ENCODE results near the gene SRCAP.
"Not testable (repeated sequence)": the region's sequence is repeated elsewhere in the genome, so short reads cannot be mapped to it uniquely, and the experiment has no call there.

SRCAP gene

GRCh38 chr16:30699615-30700099, 686 bp downstream of the SRCAP start:
- DNase-seq = no peak

- DNase-seq = no peak
Observed at GRCh38 chr16:30700491-30700890, 1.5 kb downstream of the SRCAP start.

DNA sequence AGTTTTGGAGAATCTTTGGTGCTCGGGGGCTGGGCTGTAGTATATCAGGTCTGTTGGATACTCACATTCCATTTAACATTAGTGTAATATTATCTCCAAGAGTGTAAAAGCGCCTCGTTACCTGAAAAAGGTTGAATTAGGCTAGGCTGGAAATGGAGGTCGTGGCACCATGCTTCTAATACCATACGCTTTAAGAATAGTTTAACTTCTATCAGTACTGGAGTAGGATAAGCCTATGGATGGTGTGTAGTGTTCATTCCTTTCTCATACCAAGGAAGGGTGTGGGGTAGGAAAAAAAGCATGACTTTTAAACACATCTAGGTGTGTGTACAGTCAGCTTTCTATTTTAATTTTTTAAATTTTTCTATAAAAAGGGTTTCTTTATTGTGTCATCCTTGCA, 2.0 kb downstream of the SRCAP start:
- no peak for DNase-seq

DNA sequence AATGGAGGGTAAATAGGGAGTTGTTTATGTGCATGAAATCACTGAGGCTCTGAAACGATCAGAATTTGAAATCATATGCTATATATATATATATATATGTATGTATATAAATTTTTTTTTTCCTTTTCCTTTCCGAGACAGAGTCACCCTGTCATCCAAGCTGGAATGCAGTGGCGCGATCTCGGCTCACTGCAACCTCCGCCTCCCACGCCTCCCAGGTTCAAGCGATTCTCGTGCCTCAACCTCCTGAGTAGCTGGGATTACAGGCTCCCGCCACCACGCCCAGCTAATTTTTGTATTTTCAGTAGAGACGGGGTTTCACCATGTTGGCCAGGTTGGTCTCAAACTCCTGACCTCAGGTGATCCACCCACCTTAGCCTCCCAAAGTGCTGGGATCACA, 4.1 kb downstream of the SRCAP start:
- not testable (repeated sequence) for DNase-seq

GRCh38 chr16:30703971-30704370, 5.0 kb downstream of the SRCAP start:
- no peak for DNase-seq

GRCh38 chr16:30706046-30706445, 7.1 kb downstream of the SRCAP start:
- no peak for DNase-seq

- DNase-seq = no peak
Observed at GRCh38 chr16:30710971-30711370, 12.0 kb downstream of the SRCAP start.

DNA sequence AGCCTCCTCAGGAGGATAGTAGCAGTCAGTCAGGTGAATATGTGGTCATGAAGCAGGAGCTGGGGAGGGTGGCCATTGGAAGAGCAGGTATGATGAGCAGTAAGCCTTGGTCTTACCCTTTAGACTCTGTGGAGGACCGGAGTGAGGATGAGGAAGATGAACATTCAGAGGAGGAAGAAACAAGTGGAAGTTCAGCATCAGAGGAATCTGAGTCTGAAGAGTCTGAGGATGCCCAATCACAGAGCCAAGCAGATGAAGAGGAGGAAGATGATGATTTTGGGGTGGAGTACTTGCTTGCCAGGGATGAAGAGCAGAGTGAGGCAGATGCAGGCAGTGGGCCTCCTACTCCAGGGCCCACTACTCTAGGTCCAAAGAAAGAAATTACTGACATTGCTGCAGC, 12.7 kb downstream of the SRCAP start:
- no peak for DNase-seq

GRCh38 chr16:30715750-30716445, 16.9 kb downstream of the SRCAP start:
- DNase-seq = no peak

GRCh38 chr16:30720086-30720485, 21.1 kb downstream of the SRCAP start:
- DNase-seq = no peak

DNA sequence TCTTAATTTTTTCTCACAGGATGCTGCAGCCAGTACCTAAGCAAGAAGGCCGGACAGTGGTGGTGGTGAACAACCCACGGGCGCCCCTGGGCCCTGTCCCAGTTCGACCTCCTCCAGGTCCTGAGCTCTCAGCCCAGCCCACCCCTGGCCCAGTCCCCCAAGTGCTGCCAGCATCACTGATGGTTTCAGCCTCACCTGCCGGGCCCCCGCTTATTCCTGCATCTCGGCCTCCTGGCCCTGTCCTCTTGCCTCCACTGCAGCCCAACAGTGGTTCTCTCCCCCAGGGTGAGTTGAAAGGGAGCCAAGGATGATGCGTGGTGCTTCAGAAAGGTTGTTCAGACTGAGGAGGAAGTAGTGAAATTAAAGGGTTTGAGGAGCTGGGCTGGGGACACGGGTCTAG, 21.7 kb downstream of the SRCAP start:
- no peak for DNase-seq

- DNase-seq = no peak
Observed at GRCh38 chr16:30721167-30721566, 22.2 kb downstream of the SRCAP start.

- no peak for DNase-seq
Observed at GRCh38 chr16:30721606-30722005, 22.6 kb downstream of the SRCAP start.

DNA sequence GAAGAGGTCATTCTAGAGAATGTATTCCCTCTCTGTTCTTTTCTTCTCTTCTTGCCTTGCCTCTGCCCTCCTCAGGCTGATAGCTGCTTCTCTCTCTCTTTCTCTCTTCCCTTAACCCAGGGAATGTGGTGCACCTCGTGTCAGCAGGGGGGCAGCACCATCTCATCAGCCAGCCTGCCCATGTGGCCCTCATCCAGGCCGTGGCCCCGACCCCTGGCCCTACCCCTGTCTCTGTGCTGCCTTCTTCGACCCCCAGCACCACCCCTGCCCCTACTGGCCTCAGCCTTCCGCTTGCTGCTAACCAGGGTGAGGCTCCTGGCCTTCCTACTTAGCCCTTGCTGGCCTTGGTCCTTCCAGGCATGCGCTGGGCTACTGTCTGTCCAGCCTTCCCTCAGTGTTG, 23.5 kb downstream of the SRCAP start:
- no peak for DNase-seq

GRCh38 chr16:30722916-30723315, 23.9 kb downstream of the SRCAP start:
- DNase-seq = no peak

DNA sequence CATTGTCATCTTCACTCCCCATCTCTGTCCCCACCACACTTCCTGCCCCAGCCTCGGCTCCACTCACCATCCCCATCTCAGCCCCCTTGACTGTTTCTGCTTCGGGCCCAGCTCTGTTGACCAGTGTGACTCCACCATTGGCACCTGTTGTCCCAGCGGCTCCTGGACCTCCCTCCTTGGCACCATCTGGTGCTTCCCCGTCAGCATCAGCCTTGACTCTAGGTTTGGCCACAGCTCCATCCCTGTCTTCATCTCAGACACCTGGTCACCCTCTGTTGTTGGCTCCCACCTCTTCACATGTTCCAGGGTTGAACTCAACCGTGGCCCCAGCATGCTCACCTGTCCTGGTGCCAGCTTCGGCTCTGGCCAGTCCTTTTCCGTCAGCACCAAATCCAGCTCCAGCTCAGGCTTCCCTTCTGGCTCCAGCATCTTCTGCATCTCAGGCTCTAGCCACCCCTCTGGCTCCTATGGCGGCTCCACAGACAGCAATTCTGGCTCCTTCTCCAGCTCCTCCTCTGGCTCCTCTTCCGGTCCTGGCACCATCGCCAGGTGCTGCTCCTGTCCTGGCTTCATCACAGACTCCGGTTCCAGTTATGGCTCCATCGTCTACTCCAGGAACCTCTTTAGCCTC, 24.9 kb downstream of the SRCAP start:
- DNase-seq = no peak

DNA sequence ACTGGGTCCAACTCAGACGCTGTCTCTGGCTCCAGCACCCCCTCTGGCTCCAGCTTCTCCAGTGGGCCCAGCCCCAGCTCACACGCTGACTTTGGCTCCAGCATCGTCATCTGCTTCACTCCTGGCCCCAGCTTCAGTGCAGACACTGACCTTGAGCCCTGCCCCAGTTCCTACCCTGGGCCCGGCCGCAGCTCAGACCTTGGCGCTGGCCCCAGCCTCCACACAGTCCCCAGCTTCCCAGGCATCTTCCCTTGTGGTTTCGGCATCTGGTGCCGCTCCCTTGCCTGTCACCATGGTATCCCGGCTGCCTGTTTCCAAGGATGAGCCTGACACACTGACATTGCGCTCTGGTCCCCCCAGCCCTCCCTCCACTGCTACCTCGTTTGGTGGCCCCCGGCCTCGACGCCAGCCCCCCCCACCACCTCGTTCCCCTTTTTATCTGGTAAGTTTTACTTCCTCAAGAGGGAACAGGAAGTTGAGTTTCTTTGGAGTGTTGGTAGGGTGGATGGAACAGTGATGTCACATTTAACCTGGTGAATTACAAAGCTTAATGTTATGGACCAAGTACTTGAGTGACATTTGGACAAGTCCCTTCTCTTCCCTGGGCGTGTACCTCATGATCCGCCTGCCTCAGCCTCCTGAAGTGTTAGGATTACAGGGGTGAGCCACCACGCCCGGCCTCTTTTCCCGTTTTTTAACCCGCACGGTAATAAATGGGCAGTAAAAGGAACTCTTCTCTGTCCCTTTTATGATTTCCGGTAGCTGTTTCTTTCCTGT, 25.9 kb downstream of the SRCAP start:
- DNase-seq = no peak

DNA sequence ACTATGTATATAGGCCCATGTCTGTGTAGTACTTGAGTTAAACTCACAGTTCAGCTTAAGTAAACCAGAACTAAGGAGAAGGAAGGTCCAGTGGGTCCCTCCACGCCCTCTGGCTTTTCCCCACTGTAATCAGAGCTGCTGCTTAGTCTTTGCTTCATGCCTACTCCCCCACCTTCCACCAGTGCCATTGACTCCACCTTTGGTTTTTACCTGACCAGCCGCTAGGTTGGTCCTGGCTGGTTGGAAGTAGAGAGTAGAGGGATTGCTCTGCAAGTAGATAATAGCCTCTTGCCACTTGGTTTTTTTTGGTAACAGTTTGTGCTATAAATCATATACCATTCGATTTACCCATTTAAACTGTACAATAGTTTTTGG, 26.4 kb downstream of the SRCAP start:
- DNase-seq = no peak

DNA sequence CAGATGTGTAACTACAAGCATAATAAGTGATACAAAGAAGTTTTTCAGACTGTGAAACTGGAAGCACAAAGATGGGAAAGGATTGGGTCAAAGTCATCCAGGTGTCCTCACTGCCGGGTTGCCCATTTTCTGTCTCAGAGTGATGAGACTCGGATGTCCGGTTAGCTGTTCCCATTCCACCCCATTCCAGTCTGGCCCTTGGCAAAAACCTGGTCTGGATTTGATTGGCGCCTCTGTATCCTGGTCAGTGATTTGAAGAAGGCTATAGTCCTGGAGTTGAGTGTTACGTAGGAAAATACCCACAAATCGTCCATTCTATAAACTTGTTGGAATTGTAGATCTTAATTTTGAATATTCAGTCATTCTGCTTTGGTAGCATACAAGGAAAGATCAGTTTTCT, 29.4 kb downstream of the SRCAP start:
- DNase-seq = no peak

GRCh38 chr16:30728899-30729672, 30.1 kb downstream of the SRCAP start:
- no peak for DNase-seq

DNA sequence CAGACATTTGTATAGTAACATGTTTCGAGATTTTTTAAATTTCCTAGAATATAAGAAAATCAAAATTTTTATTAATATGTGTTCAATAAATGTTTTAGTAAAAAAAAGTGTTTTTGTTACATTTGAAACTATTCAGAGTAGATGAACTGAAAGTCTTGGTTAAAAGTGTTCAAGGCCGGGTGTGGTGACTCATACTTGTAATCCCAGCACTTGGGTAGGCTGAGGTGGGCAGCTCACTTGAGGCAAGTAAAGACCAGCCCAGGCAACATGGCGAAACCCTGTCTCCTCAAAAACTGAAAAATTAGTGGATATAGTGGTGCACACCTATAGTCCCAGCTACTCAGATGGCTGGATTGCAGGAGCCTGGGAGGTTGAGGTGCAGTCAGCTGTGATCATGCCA, 32.4 kb downstream of the SRCAP start:
- no peak for DNase-seq

DNA sequence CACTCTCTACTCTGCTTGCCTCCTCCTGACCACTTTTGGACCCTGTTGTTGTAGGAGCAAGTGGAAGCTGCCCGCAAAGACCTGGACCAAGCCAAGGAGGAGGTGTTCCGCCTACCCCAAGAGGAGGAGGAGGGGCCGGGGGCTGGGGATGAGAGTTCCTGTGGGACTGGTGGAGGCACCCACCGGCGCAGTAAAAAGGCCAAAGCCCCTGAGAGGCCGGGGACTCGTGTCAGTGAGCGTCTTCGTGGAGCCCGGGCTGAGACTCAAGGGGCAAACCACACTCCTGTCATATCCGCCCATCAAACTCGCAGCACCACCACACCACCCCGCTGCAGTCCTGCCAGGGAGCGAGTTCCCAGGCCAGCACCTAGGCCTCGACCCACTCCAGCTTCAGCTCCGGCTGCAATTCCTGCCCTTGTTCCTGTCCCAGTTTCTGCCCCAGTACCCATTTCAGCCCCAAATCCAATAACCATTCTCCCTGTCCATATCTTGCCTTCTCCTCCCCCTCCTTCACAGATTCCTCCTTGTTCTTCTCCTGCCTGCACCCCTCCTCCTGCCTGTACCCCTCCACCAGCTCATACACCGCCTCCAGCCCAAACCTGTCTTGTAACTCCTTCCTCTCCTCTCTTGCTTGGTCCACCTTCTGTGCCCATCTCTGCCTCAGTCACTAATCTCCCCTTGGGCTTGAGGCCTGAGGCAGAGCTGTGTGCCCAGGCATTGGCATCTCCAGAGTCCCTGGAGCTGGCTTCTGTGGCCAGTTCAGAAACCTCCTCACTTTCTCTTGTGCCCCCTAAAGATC, 38.2 kb downstream of the SRCAP start:
- no peak for DNase-seq

All from NCI-H748 treated with DMSO at 0.1 percent for 48 hours (cell line).